SHP77 treated with DMSO at 0.1 percent for 48 hours (cell line): ENCODE results near the gene SEC14L2.
"Not testable (repeated sequence)": the region's sequence is repeated elsewhere in the genome, so short reads cannot be mapped to it uniquely, and the experiment has no call there.

Source experiments
- DNase-seq: peaks from one replicate; lab custom pipeline; 2025; lab: John Stamatoyannopoulos, UW

The SEC14L2 gene

GRCh38 chr22:30455075-30455840 is 58.4 kb downstream of the SEC14L2 start:
- DNase-seq, result no peak

GRCh38 chr22:30457981-30458380 is 61.2 kb downstream of the SEC14L2 start:
- DNase-seq, result no peak

GRCh38 chr22:30459181-30460052 is 62.6 kb downstream of the SEC14L2 start:
- no peak for DNase-seq

DNA sequence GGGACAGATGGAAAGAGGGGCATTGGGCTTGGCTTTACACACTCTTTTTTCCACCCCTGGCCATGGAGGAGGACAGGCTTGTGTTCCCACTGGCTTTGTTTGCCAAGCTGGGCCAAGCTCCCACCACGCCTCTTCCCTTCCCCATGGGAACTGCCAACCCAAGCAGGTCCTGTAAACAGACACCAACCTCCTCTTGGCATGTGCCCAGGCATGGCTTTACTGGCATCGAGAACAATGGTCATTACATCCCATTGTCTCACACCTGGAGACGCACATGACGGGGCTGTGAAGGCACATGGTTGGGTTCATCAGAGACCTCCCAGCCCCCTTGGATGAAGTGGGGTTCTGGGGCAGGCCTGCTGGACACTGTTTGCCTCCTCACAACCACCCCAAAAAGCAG is 63.3 kb downstream of the SEC14L2 start:
- DNase-seq, result peak; percentile 3

DNA sequence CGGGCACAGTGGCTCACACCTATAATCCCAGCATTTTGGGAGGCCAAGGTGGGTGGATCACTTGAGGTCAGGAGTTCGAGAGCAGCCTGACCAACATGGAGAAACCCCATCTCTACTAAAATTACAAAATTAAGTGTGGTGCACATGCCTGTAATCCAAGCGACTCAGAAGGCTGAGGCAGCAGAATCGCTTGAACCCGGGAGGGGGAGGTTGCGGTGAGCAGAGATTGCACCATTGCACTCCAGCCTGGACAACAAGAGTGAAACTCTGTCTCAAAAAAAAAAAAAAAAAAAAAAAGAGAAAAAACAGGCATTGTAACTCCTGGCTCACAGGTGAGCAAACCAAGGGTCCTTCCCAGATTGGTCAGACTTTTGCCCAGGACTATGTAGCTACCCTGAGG is 63.7 kb downstream of the SEC14L2 start:
- DNase-seq, result not testable (repeated sequence)

- no peak for DNase-seq
Observed at GRCh38 chr22:30469165-30469564, 72.3 kb downstream of the SEC14L2 start.

DNA sequence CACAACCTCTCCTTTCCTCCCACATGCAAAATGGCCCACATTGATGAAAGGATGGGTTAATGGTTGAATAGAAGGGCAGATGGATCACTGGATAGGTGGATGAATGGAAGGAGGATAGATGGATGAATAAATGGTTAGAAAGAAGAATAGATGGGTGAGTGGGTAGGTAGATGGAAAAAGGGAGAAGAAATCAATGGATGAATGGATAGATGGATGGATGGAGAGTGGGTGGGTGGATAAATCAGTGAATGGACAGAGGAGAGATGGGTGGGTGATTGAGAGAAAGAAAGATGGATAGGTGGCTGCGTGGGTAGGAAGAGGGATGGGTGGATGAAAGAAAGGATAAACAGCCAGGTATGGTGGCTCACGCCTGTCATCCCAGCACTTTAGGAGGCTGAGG is 73.8 kb downstream of the SEC14L2 start:
- DNase-seq, result no peak

GRCh38 chr22:30471616-30472318 is 74.9 kb downstream of the SEC14L2 start, which contains the start of gene SEC14L3:
SEC14L3 (minus strand) TSS chr22:30472017; CDS start chr22:30471958, 59 bp downstream.
- DNase-seq, result no peak

GRCh38 chr22:30472994-30473720 is 76.3 kb downstream of the SEC14L2 start:
- no peak for DNase-seq

GRCh38 chr22:30474121-30474520 is 77.3 kb downstream of the SEC14L2 start:
- no peak for DNase-seq
